Stimulated activated CD4-positive, alpha-beta T cell treated with anti-CD3 and anti-CD28 coated beads, Interleukin-12 subunit alpha, Interleukin-12 subunit beta, amount 100 ng/mL, for 4 hours (primary cell): Measurements from ENCODE around the gene KRTAP10-1.
"Not testable (repeated sequence)": the region's sequence is repeated elsewhere in the genome, so short reads cannot be mapped to it uniquely, and the experiment has no call there.

Source experiments
- DNase-seq: peaks from one replicate; pipeline ENCODE4 v3.0.0-alpha.2; 2020

The KRTAP10-1 gene, protein sequence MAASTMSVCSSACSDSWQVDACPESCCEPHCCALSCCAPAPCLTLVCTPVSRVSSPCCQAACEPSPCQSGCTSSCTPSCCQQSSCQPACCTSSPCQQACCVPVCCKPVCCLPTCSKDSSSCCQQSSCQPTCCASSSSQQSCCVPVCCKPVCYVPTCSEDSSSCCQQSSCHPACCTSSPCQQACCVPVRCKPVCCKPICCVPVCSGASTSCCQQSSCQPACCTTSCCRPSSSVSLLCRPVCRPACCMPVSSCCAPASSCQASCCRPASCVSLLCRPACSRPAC

DNA sequence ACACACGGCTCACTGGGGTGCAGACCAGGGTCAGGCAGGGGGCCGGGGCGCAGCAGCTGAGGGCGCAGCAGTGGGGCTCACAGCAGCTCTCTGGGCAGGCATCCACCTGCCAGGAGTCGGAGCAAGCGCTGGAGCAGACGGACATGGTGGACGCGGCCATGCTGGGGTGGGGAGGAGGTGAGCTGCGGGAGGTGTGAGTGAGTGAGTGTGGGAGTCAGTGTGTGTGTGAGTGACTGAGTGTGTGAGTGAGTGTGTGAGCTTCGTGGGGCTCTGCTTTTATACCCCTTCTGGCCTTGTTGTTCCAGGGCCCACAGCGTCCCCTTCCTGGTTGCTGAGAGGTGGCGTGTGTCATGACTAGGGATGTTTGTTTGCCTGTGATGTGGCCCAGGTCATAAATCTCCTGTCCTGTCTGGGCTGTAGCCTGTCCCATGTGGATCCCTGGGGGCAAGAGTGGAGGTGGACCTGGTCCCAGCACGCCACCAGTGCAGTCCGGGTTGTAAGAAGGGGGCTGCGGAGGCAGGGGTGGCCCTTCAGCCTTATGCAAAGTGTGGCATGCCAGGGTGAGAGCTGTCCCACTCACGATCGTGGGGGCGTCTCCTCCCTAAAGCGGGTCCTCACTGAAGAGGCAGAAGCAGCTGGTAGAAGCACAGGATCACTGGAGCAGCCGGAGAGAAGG, at the start of gene KRTAP10-1:
Gene KRTAP10-1 (minus strand): TSS at position 205 of the 676 bp plus-strand sequence. CDS start 45 bp downstream, at position 160.
- no peak for DNase-seq

GRCh38 chr21:44589094-44589493, 49.1 kb upstream of the KRTAP10-1 start:
- no peak for DNase-seq

GRCh38 chr21:44585892-44586291, 45.9 kb upstream of the KRTAP10-1 start:
- DNase-seq: no peak

DNA sequence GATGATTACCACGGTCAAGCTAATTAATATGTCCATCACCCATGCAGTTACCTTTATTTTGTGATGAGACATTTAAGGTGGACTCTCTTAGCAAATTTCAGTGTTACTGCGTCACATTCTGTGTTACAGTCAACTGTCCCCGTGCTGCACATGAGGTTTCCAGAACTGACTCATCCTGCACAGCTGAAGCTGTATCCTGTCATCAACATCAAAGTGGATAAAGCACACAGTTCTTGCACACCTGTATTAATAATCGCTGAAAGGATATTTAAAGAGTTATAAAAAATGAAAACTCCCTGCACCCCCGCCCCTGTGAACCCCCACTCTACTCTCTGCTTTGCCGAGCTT, 43.8 kb upstream of the KRTAP10-1 start:
- DNase-seq: peak; percentile 7

DNA sequence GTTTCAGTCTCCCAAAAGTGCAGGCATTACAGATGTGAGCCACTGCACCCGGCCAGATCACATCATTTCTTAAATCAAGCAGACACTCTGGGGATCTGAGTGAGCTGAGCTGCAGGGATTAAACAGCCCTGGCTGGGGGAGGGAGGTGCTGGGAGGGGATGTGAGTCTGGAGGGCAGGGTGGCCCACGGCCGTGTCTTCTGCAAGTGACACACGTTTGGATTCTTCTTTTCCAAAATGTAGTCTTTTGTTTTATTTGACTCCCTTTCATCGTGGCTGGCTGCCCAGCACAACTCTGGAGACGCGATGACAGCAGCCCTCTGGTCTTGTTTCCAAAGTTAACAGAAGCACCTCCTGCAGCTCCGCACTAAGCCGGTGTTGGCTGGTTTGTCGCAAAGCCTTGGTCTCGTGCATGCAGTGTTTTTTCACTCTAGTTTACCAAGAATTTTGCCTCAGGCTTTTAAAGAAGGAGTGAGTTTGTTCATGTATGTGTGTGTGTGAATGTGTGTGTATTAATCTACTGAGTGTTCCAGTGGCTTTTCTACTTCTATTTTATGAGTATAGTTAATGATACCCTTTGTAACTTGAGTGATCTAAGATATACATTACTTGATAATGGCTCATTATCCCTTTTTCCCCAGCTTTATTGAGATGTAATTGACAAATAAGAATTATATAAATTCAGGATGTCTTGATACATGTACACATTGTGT, 43.2 kb upstream of the KRTAP10-1 start:
- no peak for DNase-seq

- DNase-seq: no peak
Observed at GRCh38 chr21:44582055-44582454, 42.1 kb upstream of the KRTAP10-1 start.

DNA sequence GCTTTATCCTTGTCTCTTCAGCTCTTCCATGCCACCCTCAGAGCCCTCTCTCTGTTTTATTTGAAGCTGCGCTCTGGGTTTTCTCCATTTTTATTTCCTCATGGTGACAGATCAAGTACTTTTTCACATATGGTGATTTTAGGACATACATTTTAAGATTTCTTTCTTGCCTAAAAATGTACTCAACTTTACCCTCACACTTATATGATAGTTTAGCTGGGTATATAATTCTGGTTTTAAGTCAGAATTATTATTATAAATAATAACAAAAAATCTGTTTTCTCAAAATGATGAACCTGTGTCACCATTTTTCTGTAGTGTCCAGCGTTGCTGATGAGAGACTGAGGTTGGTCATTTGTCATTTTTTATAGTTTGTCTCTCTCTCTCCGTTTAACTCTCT, 41.2 kb upstream of the KRTAP10-1 start:
- no peak for DNase-seq

DNA sequence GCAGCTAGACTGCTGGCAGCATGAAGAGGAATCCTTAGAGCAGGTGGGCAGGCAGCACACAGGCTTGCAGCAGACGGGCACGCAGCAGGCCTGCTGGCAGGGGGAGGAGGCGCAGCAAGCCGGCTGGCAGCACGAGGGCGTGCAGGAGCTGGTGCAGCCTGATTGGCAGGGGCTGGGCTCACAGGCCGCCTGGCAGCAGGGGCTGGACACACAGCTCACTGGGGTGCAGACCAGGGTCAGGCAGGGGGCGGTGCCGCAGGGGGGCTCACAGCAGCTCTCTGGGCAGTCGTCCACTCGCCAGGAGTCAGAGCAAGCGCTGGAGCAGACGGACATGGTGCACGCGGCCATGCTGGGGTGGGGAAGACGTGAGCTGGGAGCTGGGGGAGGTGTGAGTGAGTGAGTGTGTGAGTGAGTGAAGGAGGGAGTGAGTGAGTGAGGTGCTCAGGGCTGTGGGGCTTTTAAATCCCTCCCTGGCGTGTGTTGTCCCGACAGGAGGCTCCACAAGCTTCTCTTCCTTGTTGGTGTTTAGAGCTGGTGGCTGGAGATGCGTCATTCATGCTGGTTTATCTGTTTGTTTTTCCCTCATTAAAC, 40.3 kb upstream of the KRTAP10-1 start, which contains the start of gene KRTAP10-5:
Gene KRTAP10-5 (minus strand): TSS at position 374 of the 591 bp plus-strand sequence. CDS start 26 bp downstream, at position 348.
- not testable (repeated sequence) for DNase-seq

GRCh38 chr21:44579833-44580144, 39.8 kb upstream of the KRTAP10-1 start:
- DNase-seq: no peak

- no peak for DNase-seq
Observed at GRCh38 chr21:44579056-44579832, 39.2 kb upstream of the KRTAP10-1 start.

DNA sequence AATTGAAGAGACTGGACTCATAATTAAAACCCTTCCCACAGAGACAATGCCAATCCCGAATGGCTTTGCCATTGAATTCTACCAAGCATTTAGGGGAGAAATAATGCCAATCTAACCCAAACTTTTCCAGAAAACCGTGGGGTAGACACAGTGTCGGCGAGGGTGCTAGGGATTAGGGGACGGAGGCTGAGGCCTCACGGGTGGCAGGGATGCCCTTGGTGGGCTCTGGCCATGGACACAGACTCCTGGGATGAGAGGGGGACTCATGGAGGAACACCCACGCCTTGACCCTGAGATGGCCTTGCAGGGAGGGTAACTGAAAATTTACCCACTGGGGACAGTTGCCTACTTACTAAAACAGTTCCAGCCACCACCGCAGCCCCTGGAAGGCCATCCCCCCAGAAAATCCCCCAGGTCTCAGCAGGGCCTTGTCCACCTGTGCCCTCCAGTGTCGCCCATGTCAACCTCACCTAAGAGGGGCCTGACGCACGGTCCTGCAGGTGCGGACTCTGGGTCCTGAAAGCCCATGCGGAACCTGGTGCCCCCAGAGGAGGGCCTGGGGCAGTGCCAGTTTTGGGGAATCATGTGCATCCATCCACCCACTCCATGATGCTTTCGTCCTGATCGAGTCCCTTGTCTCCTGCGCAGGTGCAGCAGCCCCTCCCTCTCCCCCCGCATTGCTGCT, 38.5 kb upstream of the KRTAP10-1 start:
- no peak for DNase-seq

GRCh38 chr21:44576025-44576420, 36.0 kb upstream of the KRTAP10-1 start:
- no peak for DNase-seq

GRCh38 chr21:44575307-44576024, 35.5 kb upstream of the KRTAP10-1 start:
- no peak for DNase-seq

DNA sequence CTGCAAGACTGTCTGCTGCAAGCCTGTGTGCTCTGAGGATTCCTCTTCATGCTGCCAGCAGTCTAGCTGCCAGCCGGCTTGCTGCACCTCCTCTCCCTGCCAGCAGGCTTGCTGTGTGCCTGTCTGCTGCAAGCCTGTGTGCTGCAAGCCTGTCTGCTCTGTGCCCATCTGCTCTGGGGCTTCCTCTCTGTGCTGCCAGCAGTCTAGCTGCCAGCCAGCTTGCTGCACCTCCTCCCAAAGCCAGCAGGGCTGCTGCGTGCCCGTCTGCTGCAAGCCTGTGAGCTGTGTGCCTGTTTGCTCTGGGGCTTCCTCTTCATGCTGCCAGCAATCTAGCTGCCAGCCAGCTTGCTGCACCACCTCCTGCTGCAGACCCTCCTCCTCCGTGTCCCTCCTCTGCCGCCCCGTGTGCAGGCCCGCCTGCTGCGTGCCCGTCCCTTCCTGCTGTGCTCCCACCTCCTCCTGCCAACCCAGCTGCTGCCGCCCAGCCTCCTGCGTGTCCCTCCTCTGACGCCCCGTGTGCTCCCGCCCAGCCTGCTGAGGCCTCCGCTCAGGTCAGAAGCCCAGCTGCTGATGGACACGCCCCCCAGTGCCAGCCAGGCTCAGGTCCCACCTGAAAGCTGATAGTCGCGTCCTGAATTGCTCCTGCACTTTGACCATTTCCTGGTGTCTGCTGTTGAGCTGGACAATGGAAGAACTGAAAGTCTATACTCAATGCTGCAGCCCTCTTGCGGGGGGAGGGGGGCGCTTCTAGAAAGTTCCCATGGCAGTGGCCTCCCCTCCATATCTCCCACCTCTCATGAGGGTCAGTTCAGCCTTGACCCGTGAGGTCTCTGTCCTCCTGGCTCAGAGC, 34.7 kb upstream of the KRTAP10-1 start:
- no peak for DNase-seq

DNA sequence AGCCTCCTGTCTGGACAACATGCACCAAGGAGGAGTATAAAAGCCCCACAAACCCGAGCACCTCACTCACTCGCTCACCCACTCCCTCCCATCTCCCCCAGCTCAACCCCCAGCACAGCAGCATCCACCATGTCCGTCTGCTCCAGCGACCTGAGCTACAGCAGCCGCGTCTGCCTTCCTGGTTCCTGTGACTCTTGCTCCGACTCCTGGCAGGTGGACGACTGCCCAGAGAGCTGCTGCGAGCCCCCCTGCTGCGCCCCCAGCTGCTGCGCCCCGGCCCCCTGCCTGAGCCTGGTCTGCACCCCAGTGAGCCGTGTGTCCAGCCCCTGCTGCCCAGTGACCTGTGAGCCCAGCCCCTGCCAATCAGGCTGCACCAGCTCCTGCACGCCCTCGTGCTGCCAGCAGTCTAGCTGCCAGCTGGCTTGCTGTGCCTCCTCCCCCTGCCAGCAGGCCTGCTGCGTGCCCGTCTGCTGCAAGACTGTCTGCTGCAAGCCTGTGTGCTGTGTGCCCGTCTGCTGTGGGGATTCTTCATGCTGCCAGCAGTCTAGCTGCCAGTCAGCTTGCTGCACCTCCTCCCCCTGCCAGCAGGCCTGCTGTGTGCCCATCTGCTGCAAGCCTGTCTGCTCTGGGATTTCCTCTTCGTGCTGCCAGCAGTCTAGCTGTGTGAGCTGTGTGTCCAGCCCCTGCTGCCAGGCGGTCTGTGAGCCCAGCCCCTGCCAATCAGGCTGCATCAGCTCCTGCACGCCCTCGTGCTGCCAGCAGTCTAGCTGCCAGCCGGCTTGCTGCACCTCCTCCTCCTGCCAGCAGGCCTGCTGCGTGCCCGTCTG, 33.8 kb upstream of the KRTAP10-1 start, which contains the start of gene KRTAP10-4:
Gene KRTAP10-4 (plus strand): TSS at position 100 of the 827 bp plus-strand sequence. CDS start 30 bp downstream, at position 130.
- not testable (repeated sequence) for DNase-seq

- DNase-seq: no peak
Observed at GRCh38 chr21:44572959-44573583, 33.1 kb upstream of the KRTAP10-1 start.

- DNase-seq: no peak
Observed at GRCh38 chr21:44571844-44572782, 32.1 kb upstream of the KRTAP10-1 start.

DNA sequence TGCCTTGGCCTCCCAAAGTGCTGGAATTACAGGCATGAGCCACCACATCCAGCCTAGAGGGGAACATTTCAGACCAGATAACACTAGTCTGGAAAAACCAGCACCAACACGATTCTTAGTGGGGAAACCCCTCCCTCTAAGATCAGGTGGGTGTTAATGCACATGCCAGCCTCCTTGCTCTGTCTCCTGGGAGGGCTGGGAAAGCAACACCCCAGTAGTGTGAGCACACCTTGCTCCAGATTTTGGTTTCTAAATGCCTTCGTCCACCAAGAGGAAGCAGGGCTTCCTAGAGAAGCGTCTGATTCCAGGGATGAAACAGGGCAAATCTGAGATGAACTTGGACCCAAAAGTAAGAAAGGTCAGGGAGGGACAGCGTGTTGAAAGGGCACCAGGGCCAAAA, 31.3 kb upstream of the KRTAP10-1 start:
- DNase-seq: no peak
